ENCODE measurements around the gene PDE1C. TPM values are rescaled to one million over a fixed set of nuclear protein-coding genes. Genes with fewer than 3 reads are reported as not detected.

PDE1C gene
- total and polyA plus RNA-seq, 8 donors, result 2.9 to 54.2 (median 5.9) TPM

- TF ChIP-seq POLR2A (IDR thresholded peaks at IDR 0.05), result no peak
- TF ChIP-seq EP300 (IDR thresholded peaks at IDR 0.05), result no peak
- no peak for TF ChIP-seq CTCF (IDR thresholded peaks at IDR 0.05)
- no peak for TF ChIP-seq POLR2AphosphoS5 (IDR thresholded peaks at IDR 0.05)
- Histone ChIP-seq H3K27me3 (no peaks in the 10 kb centered on the region), H3K4me1 (peaks cover 0 to 7% (median 3%) of the 10 kb centered on the region in 4 donors), H3K36me3 (no peaks in the 10 kb centered on the region), H3K27ac (no peak overlapping the region), H3K4me3 (no peak overlapping the region), H3K9me3 (no peaks in the 10 kb centered on the region)
- intact Hi-C loops (cut with DNase I; ENCODE audit: low total_unique reads), result no loop called here
- WGBS, 5 donors, result 91 to 97% (median 94%) methylated on average over 5 of the region's 5 CpGs
- peak in 1 of 2 donors; percentile 23 for DNase-seq
Observed at GRCh38 chr7:32051128-32051527, 19.1 kb downstream of the PDE1C start.

GRCh38 chr7:32049599-32049998, 20.6 kb downstream of the PDE1C start:
- Histone ChIP-seq H3K27ac (no peak overlapping the region), H3K27me3 (no peaks in the 10 kb centered on the region), H3K36me3 (no peaks in the 10 kb centered on the region), H3K4me3 (no peak overlapping the region), H3K4me1 (peaks cover 0 to 7% (median 3%) of the 10 kb centered on the region in 4 donors), H3K9me3 (no peaks in the 10 kb centered on the region)
- TF ChIP-seq POLR2A (IDR thresholded peaks at IDR 0.05), result no peak
- TF ChIP-seq EP300 (IDR thresholded peaks at IDR 0.05), result no peak
- TF ChIP-seq CTCF (IDR thresholded peaks at IDR 0.05), result no peak
- no peak for TF ChIP-seq POLR2AphosphoS5 (IDR thresholded peaks at IDR 0.05)
- WGBS, 5 donors, result 60 to 79% (median 65%) methylated on average over 3 of the region's 3 CpGs
- no peak for DNase-seq
- intact Hi-C loops (cut with DNase I; ENCODE audit: low total_unique reads), result no loop called here

- Histone ChIP-seq H3K4me1 (peaks cover 0 to 7% (median 3%) of the 10 kb centered on the region in 4 donors), H3K27ac (no peak overlapping the region), H3K27me3 (no peaks in the 10 kb centered on the region), H3K4me3 (no peak overlapping the region), H3K9me3 (no peaks in the 10 kb centered on the region), H3K36me3 (no peaks in the 10 kb centered on the region)
- WGBS, 5 donors, result 10 to 19% (median 11%) methylated on average over 3 of the region's 3 CpGs
- intact Hi-C loops (cut with DNase I; ENCODE audit: low total_unique reads), result no loop called here
- peak in 1 of 2 donors; percentile 38 for DNase-seq
- no peak for TF ChIP-seq POLR2A (IDR thresholded peaks at IDR 0.05)
- TF ChIP-seq CTCF (IDR thresholded peaks at IDR 0.05), result no peak
- no peak for TF ChIP-seq POLR2AphosphoS5 (IDR thresholded peaks at IDR 0.05)
Observed at GRCh38 chr7:32048970-32049491, 21.2 kb downstream of the PDE1C start.

- Histone ChIP-seq H3K27me3 (no peaks in the 10 kb centered on the region), H3K4me1 (peaks cover 0 to 7% (median 3%) of the 10 kb centered on the region in 4 donors), H3K27ac (no peak overlapping the region), H3K36me3 (no peaks in the 10 kb centered on the region), H3K4me3 (no peak overlapping the region), H3K9me3 (no peaks in the 10 kb centered on the region)
- DNase-seq, result no peak
- intact Hi-C loops (cut with DNase I; ENCODE audit: low total_unique reads), result no loop called here
- TF ChIP-seq POLR2AphosphoS5 (IDR thresholded peaks at IDR 0.05) (no peak), EP300 (IDR thresholded peaks at IDR 0.05) (no peak), POLR2A (IDR thresholded peaks at IDR 0.05) (no peak), CTCF (IDR thresholded peaks at IDR 0.05) (no peak)
Observed at GRCh38 chr7:32047801-32048200, 22.4 kb downstream of the PDE1C start.

Data from stomach (tissue), 9 donors.